Natural killer cell (primary cell): ENCODE measurements around the gene TMEM175. TPM values are rescaled to one million over a fixed set of nuclear protein-coding genes. Genes with fewer than 3 reads are reported as not detected.

Source experiments
- ATAC-seq, 3 donors: fragments of 150-1000 bp in 2 of 3; fragments of 200-7000 bp in 1 of 3; cut with Tn5 transposase; 1 replicate in 1 of 3; 2 replicates in 2 of 3; pipeline ENCODE4 v1.10.0; 2021; ENCODE audit warnings: mild to moderate bottlenecking in 2 of 3, moderate library complexity in 2 of 3
- DNase-seq, 2 donors: peaks; one replicate each; pipeline versions ENCODE4 v3.0.0 to v3.0.0-alpha.2; 2013 to 2021; ENCODE audit warnings: mixed read lengths in 1 of 2
- H3K27ac ChIP-seq: one replicate; pipeline ENCODE4 v1.5.1; 2013; ENCODE audit warnings: mild to moderate bottlenecking, low read length
- H3K27me3 ChIP-seq: one replicate; pipeline ENCODE4 v1.6.1; 2013; ENCODE audit warnings: low read length; ENCODE audit not compliant: control insufficient read depth, insufficient read depth
- H3K36me3 ChIP-seq: one replicate; pipeline ENCODE4 v1.6.1; 2013; ENCODE audit warnings: low read length; ENCODE audit not compliant: control insufficient read depth, insufficient read depth
- H3K4me1 ChIP-seq: one replicate; pipeline ENCODE4 v1.6.1; 2013; ENCODE audit warnings: low read length; ENCODE audit not compliant: control insufficient read depth, insufficient read depth
- H3K4me3 ChIP-seq: one replicate; pipeline ENCODE4 v1.5.1; 2013; ENCODE audit warnings: low read length
- H3K9me3 ChIP-seq: one replicate; pipeline ENCODE4 v1.6.1; 2013; ENCODE audit warnings: low read length; ENCODE audit not compliant: control insufficient read depth, insufficient read depth
- H3K27ac Mint-ChIP-seq, 2 donors: one replicate each; pipeline ENCODE4 v1.8.0; 2022; ENCODE audit warnings: mild to moderate bottlenecking in 2 of 2, mixed read lengths in 2 of 2, moderate library complexity in 1 of 2
- H3K27me3 Mint-ChIP-seq, 2 donors: one replicate each; pipeline ENCODE4 v1.8.0; 2022; ENCODE audit warnings: low read depth in 2 of 2, mixed read lengths in 2 of 2
- H3K36me3 Mint-ChIP-seq: one replicate; pipeline ENCODE4 v1.8.0; 2022; ENCODE audit warnings: mixed read lengths
- H3K4me1 Mint-ChIP-seq, 2 donors: one replicate each; pipeline ENCODE4 v1.8.0; 2022; ENCODE audit warnings: mixed read lengths in 2 of 2
- H3K4me3 Mint-ChIP-seq: one replicate; pipeline ENCODE4 v1.8.0; 2022; ENCODE audit warnings: mild to moderate bottlenecking, moderate library complexity, mixed read lengths
- H3K9me3 Mint-ChIP-seq, 2 donors: one replicate each; pipeline ENCODE4 v1.8.0; 2022; ENCODE audit warnings: mixed read lengths in 2 of 2
- CTCF ChIP-seq: fragments of 200-600 bp; IDR thresholded peaks from one replicate; pipeline ENCODE4 v1.8.0; 2022; ENCODE audit warnings: antibody characterized with exemption
- WGBS: methylation state at CpG from one replicate; pipeline ENCODE4 v1.1.7; 2013; ENCODE audit warnings: missing lambda C conversion rate; ENCODE audit not compliant: insufficient coverage; 5-methylcytosine and 5-hydroxymethylcytosine counted together
- intact Hi-C: fragments of 100-400 bp; cut with micrococcal nuclease; formaldehyde crosslinking; loops from one replicate; pipeline ENCODE4 v1.14.2; 2022
- total RNA-seq, 4 donors: library from RNA; stranded (reverse); fragments of 120-200 nt in 1 of 4; gene quantifications; one replicate each; pipeline versions ENCODE4 v1.2.3 to v1.2.4, GENCODE V29; 2013 to 2022

TMEM175 gene
- total RNA-seq, 3 donors from 2014 or later (not counting 1 experiment from before 2014, with no cell fraction given) = 72.8 to 79.8 (median 73.2) TPM

- no peak for DNase-seq
- H3K4me1 ChIP-seq = peaks cover 10% of the 10 kb centered on the region
- H3K27ac Mint-ChIP-seq = no peak overlapping the region
- H3K4me3 Mint-ChIP-seq = no peak overlapping the region
- H3K36me3 Mint-ChIP-seq = no peaks in the 10 kb centered on the region
- peaks cover 10 to 23% of the 10 kb centered on the region in 2 donors for H3K4me1 Mint-ChIP-seq
- ATAC-seq = no peak
- H3K4me3 ChIP-seq = no peak overlapping the region
- no peak overlapping the region for H3K27ac ChIP-seq
- intact Hi-C loops = no loop called here
- no peaks in the 10 kb centered on the region for H3K9me3 Mint-ChIP-seq
- H3K27me3 Mint-ChIP-seq = no peaks in the 10 kb centered on the region
- H3K36me3 ChIP-seq = peaks cover 15% of the 10 kb centered on the region
- WGBS = 96% methylated on average over 6 of the region's 7 CpGs
- H3K9me3 ChIP-seq = no peaks in the 10 kb centered on the region
- H3K27me3 ChIP-seq = no peaks in the 10 kb centered on the region
- no peak for TF ChIP-seq CTCF
Measured at GRCh38 chr4:951186-951585, 18.9 kb downstream of the TMEM175 start.

GRCh38 chr4:951594-952468 lies 19.6 kb downstream of the TMEM175 start:
- peaks cover 4 to 21% of the 10 kb centered on the region in 2 donors for H3K4me1 Mint-ChIP-seq
- no peak for TF ChIP-seq CTCF
- no peak for ATAC-seq

GRCh38 chr4:952881-953573 lies 20.8 kb downstream of the TMEM175 start:
- Mint-ChIP-seq H3K9me3 (no peaks in the 10 kb centered on the region), H3K27ac (no peak overlapping the region), H3K27me3 (no peaks in the 10 kb centered on the region), H3K36me3 (no peaks in the 10 kb centered on the region), H3K4me1 (peaks cover 0 to 13% of the 10 kb centered on the region in 2 donors), H3K4me3 (no peak overlapping the region)
- DNase-seq (no peak), ATAC-seq (no peak)
- Histone ChIP-seq H3K4me3 (no peak overlapping the region), H3K27ac (no peak overlapping the region), H3K27me3 (no peaks in the 10 kb centered on the region), H3K9me3 (no peaks in the 10 kb centered on the region), H3K4me1 (no peaks in the 10 kb centered on the region), H3K36me3 (peaks cover 22% of the 10 kb centered on the region)
- intact Hi-C loops = no loop called here
- TF ChIP-seq CTCF = no peak
- 95% methylated on average over 28 of the region's 28 CpGs for WGBS

More at GRCh38 chr4:951594-952468, 19.6 kb downstream of the TMEM175 start:
- no peak overlapping the region for H3K4me3 ChIP-seq
- Mint-ChIP-seq H3K4me3 (no peak overlapping the region), H3K27me3 (no peaks in the 10 kb centered on the region), H3K36me3 (no peaks in the 10 kb centered on the region), H3K27ac (peak overlapping the region in 1 of 2 donors; percentile 50), H3K9me3 (no peaks in the 10 kb centered on the region)
- H3K36me3 ChIP-seq = peaks cover 15% of the 10 kb centered on the region
- H3K27me3 ChIP-seq = no peaks in the 10 kb centered on the region
- no peak overlapping the region for H3K27ac ChIP-seq
- intact Hi-C loops = no loop called here
- 95% methylated on average over 23 of the region's 23 CpGs for WGBS
- no peaks in the 10 kb centered on the region for H3K9me3 ChIP-seq
- peaks cover 4% of the 10 kb centered on the region for H3K4me1 ChIP-seq
- DNase-seq = no peak
